GM21447 (cell line): ENCODE data around the gene DTNBP1.
"Not testable (repeated sequence)": the region's sequence is repeated elsewhere in the genome, so short reads cannot be mapped to it uniquely, and the experiment has no call there.

ENCODE experiments used
- ATAC-seq: cut with Tn5 transposase; IDR thresholded peaks from one replicate; pipeline ENCODE4 v1.9.1; 2021; ENCODE audit not compliant: unreplicated experiment

Gene DTNBP1

GRCh38 chr6:15668918-15669317 is 6.1 kb upstream of the DTNBP1 start:
- no peak for ATAC-seq

DNA sequence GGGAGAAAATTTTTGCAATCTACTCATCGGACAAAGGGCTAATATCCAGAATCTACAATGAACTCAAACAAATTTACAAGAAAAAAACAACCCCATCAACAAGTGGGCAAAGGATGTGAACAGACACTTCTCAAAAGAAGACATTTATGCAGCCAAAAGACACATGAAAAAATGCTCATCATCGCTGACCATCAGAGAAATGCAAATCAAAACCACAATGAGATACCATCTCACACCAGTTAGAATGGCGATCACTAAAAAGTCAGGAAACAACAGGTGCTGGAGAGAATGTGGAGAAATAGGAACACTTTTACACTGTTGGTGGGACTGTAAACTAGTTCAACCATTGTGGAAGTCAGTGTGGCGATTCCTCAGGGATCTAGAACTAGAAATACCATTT is 4.1 kb upstream of the DTNBP1 start:
- not testable (repeated sequence) for ATAC-seq

GRCh38 chr6:15665237-15665636 is 2.4 kb upstream of the DTNBP1 start:
- no peak for ATAC-seq

DNA sequence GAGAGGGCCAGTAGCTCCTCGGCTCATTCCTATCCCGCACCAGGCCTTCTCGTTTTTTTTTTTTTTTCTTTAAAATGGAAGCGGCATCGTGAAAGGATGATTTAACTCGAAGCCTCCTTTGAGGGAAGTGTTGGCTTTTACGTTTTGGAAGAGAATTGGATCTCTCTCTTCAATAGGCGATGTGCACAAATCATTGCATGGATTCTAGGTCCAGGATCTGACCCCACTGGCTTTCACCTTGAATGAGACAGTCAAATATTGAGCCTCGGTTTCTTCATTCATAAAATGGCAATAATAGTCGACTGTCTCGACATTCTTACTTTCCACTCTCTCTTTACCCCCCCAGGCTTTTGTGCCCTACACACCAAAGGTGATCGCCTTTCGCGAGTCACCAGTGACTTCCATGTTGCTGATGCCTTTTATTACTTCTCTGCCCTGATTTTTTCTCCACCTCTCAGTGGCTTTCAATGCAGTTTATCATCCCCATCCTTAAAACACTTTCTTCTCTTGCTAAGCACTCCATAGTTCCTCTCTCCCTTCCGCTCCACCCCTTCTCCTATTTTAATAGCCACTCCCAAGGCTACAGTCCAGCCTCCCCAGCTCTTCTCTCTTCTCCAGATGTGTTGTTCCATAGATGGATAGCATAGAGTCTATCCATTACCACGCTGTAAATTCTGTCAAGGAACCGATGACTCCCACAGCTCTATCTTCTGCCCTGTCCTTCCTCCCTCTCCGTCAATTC is 473 bp upstream of the DTNBP1 start:
- ATAC-seq: no peak

- ATAC-seq: no peak
These were observed 939 bp downstream of the DTNBP1 start for GRCh38 chr6:15661853-15662325.

GRCh38 chr6:15659181-15659580 is 3.6 kb downstream of the DTNBP1 start:
- no peak for ATAC-seq

GRCh38 chr6:15658181-15658744 is 4.6 kb downstream of the DTNBP1 start:
- ATAC-seq: no peak

DNA sequence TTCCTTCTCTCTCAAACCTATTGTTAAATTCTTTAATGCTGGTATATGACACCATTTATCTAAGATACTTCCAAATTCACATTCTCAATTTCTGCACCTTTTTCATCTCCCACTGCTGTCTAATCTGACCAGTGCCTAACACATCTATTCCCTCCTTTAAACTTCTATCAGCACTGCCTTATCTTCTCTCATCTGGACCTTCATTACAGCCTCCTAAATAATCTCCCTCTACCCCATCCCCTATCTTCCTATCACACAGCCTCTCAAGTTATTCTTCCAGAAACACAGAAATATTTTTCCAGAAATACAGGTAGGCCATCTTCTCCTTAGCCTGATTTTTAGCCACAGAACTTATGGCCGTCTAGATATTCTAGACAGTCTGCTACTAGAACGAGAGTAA is 5.5 kb downstream of the DTNBP1 start:
- ATAC-seq: no peak

DNA sequence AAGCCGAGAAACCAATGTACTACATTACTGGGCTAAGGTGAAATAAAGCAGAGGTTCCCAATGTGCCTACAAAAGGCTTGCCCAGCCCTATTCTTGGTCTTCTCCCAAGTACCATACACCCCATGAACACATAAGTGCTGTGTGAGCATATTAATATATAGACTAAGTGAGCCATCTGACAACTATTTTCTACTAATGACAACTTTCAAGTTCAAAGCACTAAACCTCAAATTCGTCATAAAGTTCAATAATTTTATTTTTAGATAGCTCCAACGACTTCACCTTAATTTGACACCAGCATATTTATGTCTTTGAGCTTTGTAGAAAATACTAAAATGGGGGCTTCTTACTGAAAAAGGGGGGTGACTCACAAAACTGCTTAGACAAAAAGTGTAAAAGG is 6.7 kb downstream of the DTNBP1 start:
- no peak for ATAC-seq

- no peak for ATAC-seq
These were observed 8.6 kb downstream of the DTNBP1 start for GRCh38 chr6:15654250-15654649.

GRCh38 chr6:15653581-15653980 is 9.2 kb downstream of the DTNBP1 start:
- peak; percentile 51 for ATAC-seq

DNA sequence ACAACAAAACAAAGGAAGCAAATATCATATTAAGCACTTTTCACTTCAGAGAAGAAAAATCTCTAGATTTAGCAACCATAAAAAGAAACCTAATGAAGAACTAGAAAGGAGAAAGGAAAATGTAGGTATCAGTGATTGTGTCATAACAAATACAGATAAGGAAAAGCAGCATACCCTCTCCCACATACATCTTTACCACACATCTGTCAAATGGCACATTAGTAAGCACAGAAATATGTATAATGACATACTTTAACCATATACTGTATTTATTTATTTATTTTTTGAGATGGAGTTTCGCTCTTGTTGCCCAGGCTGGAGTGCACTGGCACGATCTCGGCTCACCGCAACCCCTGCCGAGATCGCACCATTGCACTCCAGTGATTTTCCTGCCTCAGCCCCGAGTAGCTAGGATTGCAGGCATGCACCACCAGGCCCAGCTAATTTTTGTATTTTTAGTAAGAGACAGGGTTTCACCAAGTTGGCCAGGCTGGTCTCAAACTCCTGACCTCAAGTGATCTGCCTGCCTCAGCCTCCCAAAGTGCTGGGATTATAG is 12.7 kb downstream of the DTNBP1 start:
- not testable (repeated sequence) for ATAC-seq

- ATAC-seq: no peak
These were observed 17.9 kb downstream of the DTNBP1 start for GRCh38 chr6:15644904-15645303.

DNA sequence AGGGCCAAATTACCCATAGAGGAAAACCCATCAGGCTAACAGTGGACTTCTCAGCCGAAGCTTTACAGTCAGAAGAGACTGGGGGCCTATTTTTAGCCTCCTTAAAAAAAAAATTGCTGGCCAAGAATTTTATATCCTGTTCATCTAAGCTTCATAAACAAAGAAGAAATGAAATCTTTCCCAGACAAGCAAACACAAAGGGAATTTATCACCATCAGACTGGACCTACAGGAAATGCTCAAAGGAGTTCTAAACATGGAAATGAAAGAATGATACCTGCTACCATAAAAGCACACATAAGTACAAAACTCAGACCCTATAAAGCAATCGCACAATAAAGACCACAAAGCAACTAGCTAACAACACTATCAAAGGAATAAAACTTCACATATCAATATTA is 19.3 kb downstream of the DTNBP1 start:
- no peak for ATAC-seq

DNA sequence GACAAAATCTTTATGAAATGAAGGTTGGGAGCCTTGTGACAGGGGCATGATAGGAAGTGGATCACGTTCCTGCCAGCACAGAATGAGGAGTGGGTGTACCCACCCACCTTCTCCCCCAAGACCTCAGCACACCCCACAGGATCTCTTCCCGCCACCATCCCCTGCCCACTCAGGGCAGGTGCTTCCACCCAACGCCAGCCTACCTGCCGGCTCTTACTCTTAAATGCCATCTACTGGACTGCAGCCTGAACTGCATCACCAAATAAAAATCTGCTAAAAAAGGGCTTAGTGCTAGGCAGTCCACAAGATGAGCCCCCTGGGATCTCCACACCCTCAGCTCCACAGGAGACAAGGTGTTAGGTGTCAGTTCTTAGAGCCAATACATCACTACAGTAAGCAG is 20.6 kb downstream of the DTNBP1 start:
- no peak for ATAC-seq

DNA sequence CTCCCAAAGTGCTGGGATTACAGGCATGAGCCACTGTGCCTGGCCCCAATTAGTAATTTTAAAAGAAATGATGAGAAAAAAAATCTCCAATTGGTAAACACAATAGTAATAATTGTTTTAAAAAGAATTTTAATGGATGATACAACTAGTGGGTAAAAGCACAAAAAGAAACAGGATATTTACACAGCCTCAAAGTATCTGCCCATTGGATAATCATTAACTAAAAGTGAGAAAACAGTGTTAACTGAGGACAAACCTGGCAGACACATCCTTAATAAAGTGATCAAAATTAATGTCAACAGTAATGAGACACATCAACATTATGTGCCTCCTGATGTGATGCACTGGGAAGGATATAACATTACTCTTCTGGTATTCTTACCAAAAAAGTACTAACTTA is 24.5 kb downstream of the DTNBP1 start:
- ATAC-seq: no peak

DNA sequence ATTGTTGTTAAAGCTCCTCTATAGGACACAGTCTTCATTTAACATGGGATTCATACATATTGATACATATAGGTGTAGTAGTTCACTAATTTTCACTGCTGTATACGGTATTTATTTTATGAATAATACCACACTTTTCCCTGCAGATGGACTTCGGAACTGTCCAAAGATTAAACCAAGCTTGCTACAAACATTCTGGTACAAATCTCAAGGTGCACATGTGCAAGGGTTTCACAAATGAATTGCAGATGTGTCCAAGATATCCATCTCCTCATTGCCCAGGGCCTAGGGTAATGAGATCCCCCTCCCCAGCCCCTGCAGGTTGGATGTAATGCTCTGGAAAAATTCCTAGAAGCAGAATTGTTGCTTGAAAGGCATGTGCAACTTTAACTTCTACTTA is 31.4 kb downstream of the DTNBP1 start:
- no peak for ATAC-seq

DNA sequence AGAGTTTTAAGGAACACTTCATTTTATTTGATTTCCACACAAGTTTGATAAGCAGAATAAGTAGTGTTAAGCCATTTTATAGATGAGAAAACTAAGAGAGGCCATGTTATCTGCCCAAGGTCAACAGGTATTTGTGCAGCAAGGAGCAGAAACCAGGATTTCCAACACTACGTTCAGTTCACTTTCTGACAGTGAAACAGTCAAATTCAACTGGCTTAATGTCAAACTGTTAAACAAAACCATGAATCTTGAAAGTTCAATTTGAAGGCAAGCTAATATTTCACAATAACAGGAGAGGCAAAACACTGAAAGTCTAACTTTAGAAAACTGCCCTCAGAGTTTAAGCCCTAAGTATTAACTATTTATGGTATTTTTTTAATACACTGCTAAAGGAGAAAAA is 32.6 kb downstream of the DTNBP1 start:
- ATAC-seq: no peak

- no peak for ATAC-seq
These were observed 33.3 kb downstream of the DTNBP1 start for GRCh38 chr6:15629487-15629886.

DNA sequence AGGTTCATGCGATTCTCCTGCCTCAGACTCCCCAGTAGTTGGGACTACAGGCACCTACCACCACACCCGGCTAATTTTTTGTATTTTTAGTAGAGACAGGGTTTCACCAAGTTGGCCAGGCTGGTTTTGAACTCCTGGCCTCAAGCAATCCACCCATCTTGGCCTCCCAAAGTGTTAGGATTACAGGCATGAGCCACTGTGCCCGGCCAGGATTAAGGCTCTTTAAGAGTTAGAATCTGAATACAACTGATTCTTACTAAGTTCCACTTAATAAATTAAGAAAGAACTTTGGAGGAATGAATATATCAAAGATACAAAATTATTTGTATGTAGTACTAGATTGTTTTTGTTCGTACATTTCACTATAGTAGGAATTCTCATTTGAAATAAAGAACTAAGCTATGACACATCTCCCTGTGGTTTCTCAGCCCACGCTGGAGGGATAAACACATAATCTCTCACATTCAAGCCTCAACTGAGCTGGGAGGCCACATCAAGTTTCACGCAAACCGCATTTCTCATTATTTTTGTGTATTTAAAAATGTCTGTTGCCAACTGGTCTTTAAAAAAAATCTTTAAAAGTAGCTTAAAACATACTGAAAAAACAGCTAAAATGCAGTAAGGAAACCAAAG is 34.2 kb downstream of the DTNBP1 start:
- no peak for ATAC-seq

DNA sequence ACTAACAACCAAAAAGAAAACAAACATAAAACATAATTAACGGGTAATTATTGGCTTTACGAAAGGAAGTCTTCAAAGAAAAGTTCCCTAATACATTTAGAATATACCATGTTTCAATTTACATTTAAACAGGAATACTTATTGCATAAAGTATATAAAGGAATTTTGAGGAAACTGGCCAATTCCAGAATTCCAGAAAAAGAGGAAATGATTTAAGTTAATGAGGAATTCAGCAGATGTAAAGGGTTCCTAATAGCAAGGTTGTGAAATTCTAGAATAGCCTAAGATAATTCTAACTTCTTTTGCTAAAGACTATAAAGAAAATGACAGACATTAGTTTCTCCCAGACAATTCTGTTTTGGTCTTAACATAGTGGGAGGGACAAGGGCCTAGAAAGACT is 35.0 kb downstream of the DTNBP1 start:
- ATAC-seq: no peak
